Measurements from ENCODE around the gene CACNA2D4.

CACNA2D4 gene

DNA sequence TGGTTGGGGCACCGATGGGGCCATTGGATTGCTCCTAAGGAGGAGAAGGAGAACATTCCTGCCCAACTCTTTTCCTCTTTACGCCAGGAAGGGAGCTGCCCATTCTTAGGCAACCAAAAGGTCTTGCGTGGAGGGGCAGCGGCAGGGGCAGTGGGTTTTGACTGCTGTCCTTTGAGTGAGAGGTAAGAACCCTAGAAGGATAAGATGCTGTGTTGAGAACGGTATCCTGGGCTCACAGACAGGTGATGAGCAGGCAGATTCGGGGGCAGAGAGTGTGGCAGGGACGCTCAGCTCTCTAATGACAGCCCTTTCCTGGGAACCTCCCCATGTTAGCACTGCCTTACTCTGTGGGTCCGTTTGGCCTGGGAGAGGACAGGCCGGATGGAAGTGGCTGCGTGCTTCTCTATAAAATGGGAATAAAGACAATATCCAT lies 84.8 kb downstream of the CACNA2D4 start:
- Histone ChIP-seq H3K4me1 (ENCODE audit: control insufficient read depth in 1 of 2, insufficient read depth in 2 of 2, low read length in 2 of 2) (peaks cover 0 to 6% of the 10 kb centered on the region in 2 donors), H3K27ac (ENCODE audit: low read length) (no peak overlapping the region), H3K9me3 (ENCODE audit: control insufficient read depth in 1 of 2, low read length in 2 of 2) (no peaks in the 10 kb centered on the region)

DNA sequence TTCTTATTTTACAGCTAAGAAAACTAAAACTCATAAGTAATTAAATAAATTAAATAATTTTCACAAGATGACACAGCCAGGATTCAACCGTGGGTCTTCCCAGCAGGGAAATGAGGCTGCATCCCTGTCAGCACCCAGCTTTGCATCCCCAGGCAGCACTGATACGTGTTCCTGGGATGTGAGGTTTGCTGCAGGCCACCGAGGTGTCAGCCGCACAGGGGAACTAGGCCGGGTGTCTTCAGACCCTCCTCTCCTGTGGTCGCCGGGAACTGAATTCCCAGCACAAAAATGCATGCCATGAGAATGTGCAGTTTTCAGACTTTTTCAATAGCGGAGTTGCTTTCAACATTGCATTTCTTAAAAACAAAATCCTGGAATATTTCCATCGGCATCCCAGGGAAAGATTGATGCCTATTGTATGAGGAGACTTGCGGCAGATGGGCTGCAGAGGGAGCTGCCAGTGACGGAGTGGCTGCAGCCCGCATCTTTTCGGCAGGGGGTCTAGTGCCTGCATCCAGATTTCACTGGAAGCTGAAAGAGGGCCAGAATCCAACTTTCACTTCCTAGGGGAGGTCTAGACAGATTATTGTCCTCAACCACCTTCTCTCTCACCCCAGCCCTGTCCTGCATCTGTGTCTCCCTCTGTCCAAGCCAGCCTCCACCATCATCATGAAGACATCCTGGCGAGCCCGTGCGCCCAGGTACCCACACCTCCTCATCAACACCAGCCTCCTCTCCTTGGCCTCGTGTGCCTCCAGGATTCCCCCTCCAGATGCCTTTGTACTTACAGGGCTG lies 85.5 kb downstream of the CACNA2D4 start:
- H3K27me3 ChIP-seq (ENCODE audit: low read depth, low read length): no peaks in the 10 kb centered on the region

More for the DNA sequence above, 84.8 kb downstream of the CACNA2D4 start:
- H3K27me3 ChIP-seq (ENCODE audit: low read depth, low read length): no peaks in the 10 kb centered on the region
- H3K36me3 ChIP-seq (ENCODE audit: control insufficient read depth in 1 of 2, insufficient read depth in 2 of 2, low read length in 2 of 2): no peaks in the 10 kb centered on the region
- H3K4me3 ChIP-seq (ENCODE audit: low read depth in 1 of 2, low read length in 2 of 2): no peak overlapping the region

DNA sequence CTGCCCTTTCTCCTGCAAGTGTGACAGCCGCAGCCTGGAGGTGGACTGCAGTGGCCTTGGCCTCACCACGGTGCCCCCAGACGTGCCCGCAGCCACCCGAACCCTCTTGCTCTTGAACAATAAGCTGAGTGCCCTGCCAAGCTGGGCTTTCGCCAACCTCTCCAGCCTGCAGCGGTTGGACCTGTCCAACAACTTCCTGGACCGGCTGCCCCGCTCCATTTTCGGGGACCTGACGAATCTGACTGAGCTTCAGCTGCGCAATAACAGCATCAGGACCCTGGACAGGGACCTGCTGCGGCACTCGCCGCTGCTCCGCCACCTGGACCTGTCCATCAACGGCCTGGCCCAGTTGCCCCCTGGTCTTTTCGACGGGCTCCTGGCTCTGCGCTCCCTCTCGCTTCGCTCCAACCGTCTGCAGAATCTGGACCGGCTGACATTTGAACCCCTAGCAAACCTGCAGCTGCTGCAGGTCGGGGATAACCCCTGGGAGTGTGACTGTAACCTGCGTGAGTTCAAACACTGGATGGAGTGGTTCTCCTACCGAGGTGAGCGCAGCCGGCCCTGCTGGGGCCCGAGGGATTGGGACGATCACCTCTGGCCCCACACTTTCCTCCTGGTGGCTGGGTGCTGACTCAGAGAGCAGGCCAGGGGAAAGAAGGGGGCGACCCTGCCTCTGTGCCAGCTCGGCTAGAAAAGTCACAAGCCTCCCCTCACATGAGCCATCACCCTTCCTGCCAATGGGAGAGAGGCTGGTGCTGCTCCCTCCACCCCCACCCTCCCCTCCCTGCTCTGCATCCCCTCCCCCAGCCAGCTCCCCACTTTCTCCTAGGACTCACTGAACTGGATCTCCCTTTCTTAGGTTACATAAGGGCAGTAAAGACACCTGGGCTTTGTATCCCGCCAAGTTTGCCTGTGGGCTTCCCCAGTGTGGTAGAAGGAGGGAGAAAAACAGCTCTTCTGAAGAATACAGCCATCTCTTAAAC lies 87.2 kb downstream of the CACNA2D4 start:
- no peak overlapping the region for H3K27ac ChIP-seq (ENCODE audit: low read length)
- no peak overlapping the region for H3K4me3 ChIP-seq (ENCODE audit: low read depth in 1 of 2, low read length in 2 of 2)
- no peaks in the 10 kb centered on the region for H3K27me3 ChIP-seq (ENCODE audit: low read depth, low read length)

More for the DNA sequence above, 85.5 kb downstream of the CACNA2D4 start:
- peaks cover 0 to 6% of the 10 kb centered on the region in 2 donors for H3K4me1 ChIP-seq (ENCODE audit: control insufficient read depth in 1 of 2, insufficient read depth in 2 of 2, low read length in 2 of 2)
- H3K27ac ChIP-seq (ENCODE audit: low read length): no peak overlapping the region
- H3K4me3 ChIP-seq (ENCODE audit: low read depth in 1 of 2, low read length in 2 of 2): no peak overlapping the region
- no peaks in the 10 kb centered on the region for H3K36me3 ChIP-seq (ENCODE audit: control insufficient read depth in 1 of 2, insufficient read depth in 2 of 2, low read length in 2 of 2)
- H3K9me3 ChIP-seq (ENCODE audit: control insufficient read depth in 1 of 2, low read length in 2 of 2): no peaks in the 10 kb centered on the region

DNA sequence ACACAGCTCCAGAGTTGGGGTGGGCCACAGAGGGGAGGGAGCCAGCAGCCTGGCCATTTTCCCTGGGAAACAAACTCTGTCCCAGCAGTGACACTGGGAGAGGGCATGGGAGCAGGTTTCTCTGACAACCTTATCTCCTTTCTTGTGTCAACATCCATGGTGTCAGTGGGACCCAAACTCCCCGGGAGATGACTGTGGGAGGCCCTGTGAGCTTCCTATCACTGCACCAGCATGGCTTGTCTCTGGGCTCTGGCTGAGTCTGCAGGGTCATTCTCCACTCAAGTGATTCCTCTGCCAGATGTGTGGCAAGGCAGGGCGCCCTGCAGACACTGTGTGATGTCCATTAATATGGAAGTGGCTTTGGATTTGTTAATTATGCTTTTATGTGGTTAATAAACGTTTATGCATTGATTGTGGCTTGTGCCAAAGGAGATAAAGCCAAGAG lies 88.0 kb downstream of the CACNA2D4 start:
- H3K27ac ChIP-seq (ENCODE audit: low read length): no peak overlapping the region
- no peaks in the 10 kb centered on the region for H3K27me3 ChIP-seq (ENCODE audit: low read depth, low read length)
- H3K4me1 ChIP-seq (ENCODE audit: control insufficient read depth in 1 of 2, insufficient read depth in 2 of 2, low read length in 2 of 2): peaks cover 0 to 6% of the 10 kb centered on the region in 2 donors
- no peaks in the 10 kb centered on the region for H3K9me3 ChIP-seq (ENCODE audit: control insufficient read depth in 1 of 2, low read length in 2 of 2)
- no peaks in the 10 kb centered on the region for H3K36me3 ChIP-seq (ENCODE audit: control insufficient read depth in 1 of 2, insufficient read depth in 2 of 2, low read length in 2 of 2)
- H3K4me3 ChIP-seq (ENCODE audit: low read depth in 1 of 2, low read length in 2 of 2): no peak overlapping the region

More for the DNA sequence above, 87.2 kb downstream of the CACNA2D4 start:
- Histone ChIP-seq H3K36me3 (ENCODE audit: control insufficient read depth in 1 of 2, insufficient read depth in 2 of 2, low read length in 2 of 2) (no peaks in the 10 kb centered on the region), H3K9me3 (ENCODE audit: control insufficient read depth in 1 of 2, low read length in 2 of 2) (no peaks in the 10 kb centered on the region), H3K4me1 (ENCODE audit: control insufficient read depth in 1 of 2, insufficient read depth in 2 of 2, low read length in 2 of 2) (peaks cover 0 to 6% of the 10 kb centered on the region in 2 donors)

DNA sequence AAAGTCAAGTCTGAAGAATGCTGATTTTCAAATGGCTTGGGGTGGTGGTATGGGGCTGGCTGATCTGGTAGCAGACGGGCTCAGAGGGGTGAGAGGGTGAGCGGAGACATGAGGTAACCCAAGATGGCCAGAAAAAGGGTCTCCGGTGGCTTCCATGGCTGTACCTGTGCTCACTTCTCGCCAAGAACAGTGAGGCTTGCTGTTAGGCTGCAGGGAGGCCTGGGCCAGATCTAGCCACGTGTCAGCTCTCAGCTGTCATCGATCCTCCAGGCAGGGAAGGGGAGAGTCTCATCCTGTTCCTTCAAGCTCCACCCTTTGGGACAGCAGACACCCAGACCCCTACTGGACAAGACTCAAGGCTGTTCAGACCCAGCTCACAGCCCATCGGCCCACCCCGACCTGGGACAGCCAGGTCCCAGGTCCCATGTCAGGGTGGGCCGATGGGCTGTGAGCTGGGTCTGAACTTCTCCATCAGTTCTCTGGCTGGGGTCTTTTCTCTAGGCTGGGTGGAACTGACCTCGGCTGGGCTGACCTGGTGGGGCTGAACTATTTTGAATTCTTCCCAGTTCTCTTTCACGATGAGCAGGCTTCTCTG lies 89.0 kb downstream of the CACNA2D4 start:
- no peaks in the 10 kb centered on the region for H3K9me3 ChIP-seq (ENCODE audit: control insufficient read depth in 1 of 2, low read length in 2 of 2)
- H3K36me3 ChIP-seq (ENCODE audit: control insufficient read depth in 1 of 2, insufficient read depth in 2 of 2, low read length in 2 of 2): no peaks in the 10 kb centered on the region
- no peaks in the 10 kb centered on the region for H3K27me3 ChIP-seq (ENCODE audit: low read depth, low read length)
- peaks cover 0 to 6% of the 10 kb centered on the region in 2 donors for H3K4me1 ChIP-seq (ENCODE audit: control insufficient read depth in 1 of 2, insufficient read depth in 2 of 2, low read length in 2 of 2)
- H3K27ac ChIP-seq (ENCODE audit: low read length): no peak overlapping the region
- H3K4me3 ChIP-seq (ENCODE audit: low read depth in 1 of 2, low read length in 2 of 2): no peak overlapping the region

DNA sequence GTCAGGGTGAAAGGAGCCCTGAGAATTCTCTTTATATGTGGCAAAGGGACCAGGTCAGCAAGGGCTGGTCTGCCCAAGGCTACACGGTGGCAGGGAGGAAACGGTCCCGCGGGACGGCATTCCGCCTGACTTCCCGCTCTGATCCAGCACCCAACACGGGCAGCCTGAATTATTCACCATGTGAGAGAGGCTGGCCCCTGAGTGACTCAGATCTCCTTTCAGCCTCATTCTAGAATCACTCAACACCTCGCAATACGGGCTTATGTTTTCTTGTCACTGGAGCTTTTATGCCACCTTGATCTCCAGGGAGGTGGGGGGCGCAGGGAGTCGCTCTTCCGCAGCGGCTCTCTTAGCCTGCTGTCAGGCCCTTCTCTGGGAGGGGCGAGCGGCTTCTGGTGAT lies 89.6 kb downstream of the CACNA2D4 start:
- Histone ChIP-seq H3K9me3 (ENCODE audit: control insufficient read depth in 1 of 2, low read length in 2 of 2) (no peaks in the 10 kb centered on the region), H3K27ac (ENCODE audit: low read length) (no peak overlapping the region), H3K27me3 (ENCODE audit: low read depth, low read length) (no peaks in the 10 kb centered on the region), H3K36me3 (ENCODE audit: control insufficient read depth in 1 of 2, insufficient read depth in 2 of 2, low read length in 2 of 2) (no peaks in the 10 kb centered on the region), H3K4me3 (ENCODE audit: low read depth in 1 of 2, low read length in 2 of 2) (no peak overlapping the region), H3K4me1 (ENCODE audit: control insufficient read depth in 1 of 2, insufficient read depth in 2 of 2, low read length in 2 of 2) (peaks cover 0 to 6% of the 10 kb centered on the region in 2 donors)

DNA sequence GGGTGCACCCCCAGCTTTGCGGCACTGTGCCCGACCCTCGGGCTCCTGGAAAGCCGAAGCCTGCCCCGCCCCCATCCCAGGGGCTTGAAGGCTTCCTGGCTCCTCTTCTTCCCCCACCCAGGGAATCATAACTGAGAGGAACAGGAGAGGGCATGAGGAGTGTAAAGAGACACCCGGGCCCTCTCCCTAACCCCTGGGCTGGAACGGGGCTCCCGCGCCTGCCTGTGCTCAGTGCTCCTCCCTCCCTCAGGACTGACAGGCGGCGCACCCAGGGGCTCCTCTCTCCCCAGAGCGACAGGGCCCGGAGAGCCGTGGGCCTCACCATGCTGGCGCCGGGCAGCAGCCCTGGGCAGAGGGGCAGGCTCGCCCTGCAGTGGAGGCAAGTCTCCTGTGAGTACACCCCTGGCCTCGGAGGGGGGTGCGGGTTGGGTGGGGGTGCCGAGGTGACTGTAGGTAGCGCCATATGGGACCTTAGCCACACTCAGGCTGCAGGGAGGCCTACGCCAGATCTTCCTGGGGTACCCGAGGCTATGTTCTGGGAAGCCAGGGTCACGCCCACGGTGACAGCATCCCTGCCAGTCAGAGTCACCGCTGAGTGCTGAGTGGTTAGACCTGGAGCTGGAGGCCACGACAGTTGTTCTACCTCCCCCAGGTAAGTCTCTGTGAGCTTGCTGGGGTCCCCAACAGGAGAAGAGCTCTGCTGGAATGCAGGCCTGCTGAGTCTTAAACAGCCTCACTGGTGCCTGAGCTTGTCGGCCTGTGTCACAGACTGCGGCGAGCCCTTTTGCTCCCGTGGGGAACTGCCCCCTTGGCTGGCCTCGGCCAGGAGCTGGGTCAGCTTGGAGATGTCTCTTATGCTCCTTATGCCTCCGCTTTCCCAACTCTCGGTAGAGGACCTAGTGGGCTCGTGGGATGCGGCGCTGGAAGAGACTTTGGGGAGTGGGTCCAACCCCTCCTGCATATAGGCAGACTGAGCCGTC lies 90.3 kb downstream of the CACNA2D4 start:
- Histone ChIP-seq H3K27me3 (ENCODE audit: low read depth, low read length) (no peaks in the 10 kb centered on the region), H3K9me3 (ENCODE audit: control insufficient read depth in 1 of 2, low read length in 2 of 2) (no peaks in the 10 kb centered on the region), H3K27ac (ENCODE audit: low read length) (no peak overlapping the region), H3K4me1 (ENCODE audit: control insufficient read depth in 1 of 2, insufficient read depth in 2 of 2, low read length in 2 of 2) (peaks cover 0 to 6% of the 10 kb centered on the region in 2 donors), H3K4me3 (ENCODE audit: low read depth in 1 of 2, low read length in 2 of 2) (no peak overlapping the region), H3K36me3 (ENCODE audit: control insufficient read depth in 1 of 2, insufficient read depth in 2 of 2, low read length in 2 of 2) (no peaks in the 10 kb centered on the region)

DNA sequence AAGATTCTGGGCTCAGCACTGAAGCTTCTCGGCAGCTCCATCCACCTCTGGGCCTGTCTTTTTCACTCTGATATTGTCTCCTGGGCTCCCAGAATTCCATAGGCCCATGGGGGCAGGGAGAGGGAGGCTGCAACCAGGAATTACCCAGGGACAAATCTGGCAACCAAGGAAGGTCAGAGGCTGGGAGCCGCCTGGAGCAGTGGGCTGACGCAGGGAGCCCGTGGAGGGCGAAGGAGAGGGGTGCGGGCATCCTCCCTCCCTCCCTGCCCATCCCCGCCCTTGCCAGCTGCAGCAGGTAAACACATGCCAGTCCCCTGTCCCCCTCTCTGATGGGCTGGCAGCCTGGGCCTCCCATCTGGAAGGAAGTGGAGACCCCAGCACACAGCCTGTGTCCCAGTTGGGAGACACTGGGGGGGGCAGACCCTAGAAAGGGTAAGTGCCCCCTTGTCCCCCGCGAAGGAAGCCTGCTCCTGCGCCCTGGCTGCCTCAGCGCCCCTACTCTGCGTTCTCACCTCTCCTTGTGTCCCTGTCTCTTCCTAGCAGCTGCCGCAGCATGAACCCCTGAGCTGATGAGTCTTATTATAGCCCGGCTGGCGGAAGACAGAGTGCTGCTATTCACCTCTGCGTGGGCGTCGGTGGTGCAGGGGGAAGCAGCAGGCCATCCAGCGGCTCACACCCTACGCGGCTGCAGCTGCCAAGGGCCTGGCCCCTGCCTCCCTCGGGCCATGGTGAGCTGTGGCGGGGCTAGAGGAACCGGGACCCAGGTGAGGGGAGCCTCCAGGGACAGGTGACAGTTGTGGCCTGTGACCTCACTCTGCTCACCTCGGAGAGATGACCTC lies 91.4 kb downstream of the CACNA2D4 start:
- no peaks in the 10 kb centered on the region for H3K36me3 ChIP-seq (ENCODE audit: control insufficient read depth in 1 of 2, insufficient read depth in 2 of 2, low read length in 2 of 2)
- no peak overlapping the region for H3K27ac ChIP-seq (ENCODE audit: low read length)
- no peak overlapping the region for H3K4me3 ChIP-seq (ENCODE audit: low read depth in 1 of 2, low read length in 2 of 2)
- peaks cover 0 to 6% of the 10 kb centered on the region in 2 donors for H3K4me1 ChIP-seq (ENCODE audit: control insufficient read depth in 1 of 2, insufficient read depth in 2 of 2, low read length in 2 of 2)
- no peaks in the 10 kb centered on the region for H3K9me3 ChIP-seq (ENCODE audit: control insufficient read depth in 1 of 2, low read length in 2 of 2)
- H3K27me3 ChIP-seq (ENCODE audit: low read depth, low read length): peaks cover 6% of the 10 kb centered on the region

DNA sequence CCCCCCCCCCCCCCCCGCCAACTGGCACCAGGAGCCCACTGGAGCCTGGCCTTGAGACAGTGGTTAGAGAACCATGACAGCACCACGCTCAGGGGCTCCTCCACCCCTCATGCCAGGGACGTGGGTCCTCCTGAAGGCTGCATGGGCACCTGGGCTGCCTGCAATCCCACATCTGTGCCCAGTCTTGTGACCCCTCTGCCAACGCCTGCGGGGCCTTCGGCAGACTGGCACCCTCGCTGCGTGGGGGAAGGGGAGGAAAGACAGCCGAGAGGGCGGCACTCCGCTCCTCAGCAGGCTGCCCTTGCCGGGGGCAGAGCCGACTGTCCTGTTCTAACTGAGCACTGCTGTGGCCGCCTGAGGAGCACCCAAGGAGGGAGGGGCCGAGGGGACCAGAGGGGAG lies 92.1 kb downstream of the CACNA2D4 start:
- Histone ChIP-seq H3K27ac (ENCODE audit: low read length) (no peak overlapping the region), H3K4me3 (ENCODE audit: low read depth in 1 of 2, low read length in 2 of 2) (no peak overlapping the region), H3K36me3 (ENCODE audit: control insufficient read depth in 1 of 2, insufficient read depth in 2 of 2, low read length in 2 of 2) (no peaks in the 10 kb centered on the region), H3K27me3 (ENCODE audit: low read depth, low read length) (peaks cover 12% of the 10 kb centered on the region), H3K4me1 (ENCODE audit: control insufficient read depth in 1 of 2, insufficient read depth in 2 of 2, low read length in 2 of 2) (peaks cover 0 to 6% of the 10 kb centered on the region in 2 donors), H3K9me3 (ENCODE audit: control insufficient read depth in 1 of 2, low read length in 2 of 2) (no peaks in the 10 kb centered on the region)
